Esophagus squamous epithelium (tissue), 4 donors: ENCODE data around the gene SF3A2.

Source experiments
- POLR2A ChIP-seq, 4 donors: fragments of 450-650 bp; IDR thresholded peaks; one replicate each; pipeline ENCODE4 v1.6.1; 2017; ENCODE audit warnings: antibody characterized with exemption in 4 of 4, mild to moderate bottlenecking in 4 of 4, moderate library complexity in 3 of 4
- TF ChIP-seq, protein P1 (sequence below), 6 experiments: fragments of 450-650 bp in 4 of 6; fragments of 200-600 bp in 2 of 6; sonication (generic) in 2 of 6; IDR thresholded peaks; one replicate each; pipeline ENCODE4 v1.5.1; 2016 to 2019; ENCODE audit warnings: antibody characterized with exemption in 6 of 6, mild to moderate bottlenecking in 4 of 6, moderate library complexity in 4 of 6

DNA sequence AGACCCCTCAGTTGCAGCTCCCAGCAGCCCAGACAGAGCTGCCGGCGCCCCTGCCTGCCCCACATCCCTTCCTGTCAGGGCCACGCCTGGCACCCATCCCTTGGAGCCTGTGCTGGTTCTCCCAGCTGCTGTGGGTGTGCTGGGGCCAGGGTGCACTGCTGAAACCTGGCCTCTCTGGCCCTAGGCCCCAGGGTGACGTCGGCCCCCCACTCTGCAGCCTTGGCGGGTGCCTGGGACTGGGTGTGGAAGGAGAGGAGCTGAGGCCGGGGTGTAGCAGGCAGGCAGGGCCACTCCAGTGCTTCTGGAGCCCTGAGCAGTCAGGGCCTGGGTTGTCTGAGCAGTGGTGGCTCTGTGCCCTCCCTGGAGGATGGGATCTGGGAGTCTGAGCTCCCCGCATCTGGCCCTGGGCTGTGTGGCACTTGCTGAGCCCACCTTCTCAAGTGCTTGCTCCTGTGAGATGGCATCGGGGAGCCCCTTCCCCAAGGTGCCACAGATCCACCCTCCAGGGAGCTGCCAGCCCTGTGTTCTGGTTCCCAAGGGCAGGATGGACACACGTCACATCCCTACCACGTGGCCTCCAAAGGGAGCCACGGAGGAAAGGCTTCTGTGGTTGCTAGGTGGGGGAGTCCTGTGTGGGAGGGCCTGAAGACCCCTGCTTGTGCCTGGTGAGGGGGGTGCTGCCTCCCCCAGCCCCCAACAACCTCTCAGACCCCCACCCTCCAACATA lies 5.7 kb upstream of the SF3A2 start:
- TF ChIP-seq, protein P1, sequence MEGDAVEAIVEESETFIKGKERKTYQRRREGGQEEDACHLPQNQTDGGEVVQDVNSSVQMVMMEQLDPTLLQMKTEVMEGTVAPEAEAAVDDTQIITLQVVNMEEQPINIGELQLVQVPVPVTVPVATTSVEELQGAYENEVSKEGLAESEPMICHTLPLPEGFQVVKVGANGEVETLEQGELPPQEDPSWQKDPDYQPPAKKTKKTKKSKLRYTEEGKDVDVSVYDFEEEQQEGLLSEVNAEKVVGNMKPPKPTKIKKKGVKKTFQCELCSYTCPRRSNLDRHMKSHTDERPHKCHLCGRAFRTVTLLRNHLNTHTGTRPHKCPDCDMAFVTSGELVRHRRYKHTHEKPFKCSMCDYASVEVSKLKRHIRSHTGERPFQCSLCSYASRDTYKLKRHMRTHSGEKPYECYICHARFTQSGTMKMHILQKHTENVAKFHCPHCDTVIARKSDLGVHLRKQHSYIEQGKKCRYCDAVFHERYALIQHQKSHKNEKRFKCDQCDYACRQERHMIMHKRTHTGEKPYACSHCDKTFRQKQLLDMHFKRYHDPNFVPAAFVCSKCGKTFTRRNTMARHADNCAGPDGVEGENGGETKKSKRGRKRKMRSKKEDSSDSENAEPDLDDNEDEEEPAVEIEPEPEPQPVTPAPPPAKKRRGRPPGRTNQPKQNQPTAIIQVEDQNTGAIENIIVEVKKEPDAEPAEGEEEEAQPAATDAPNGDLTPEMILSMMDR (IDR thresholded peaks at IDR 0.05), result no peak
- TF ChIP-seq POLR2A (IDR thresholded peaks at IDR 0.05), result no peak
